K562 (cell line): ENCODE data around the gene C1orf167. TPM values are rescaled to one million over a fixed set of nuclear protein-coding genes. Genes with fewer than 3 reads are reported as not detected.

Experiments used
- ASH1L ChIP-seq: fragments of 450-650 bp; IDR thresholded peaks from 2 replicates; pipeline ENCODE4 v1.6.1; 2018; ENCODE audit warnings: borderline replicate concordance, mild to moderate bottlenecking, low read depth; ENCODE audit not compliant: partially characterized antibody
- DMBX1 ChIP-seq: fragments of 250-450 bp; sonication (Bioruptor Pico); IDR thresholded peaks from 2 replicates; pipeline ENCODE4 v1.8.0; 2022; ENCODE audit warnings: inconsistent platforms, mild to moderate bottlenecking, moderate library complexity, borderline replicate concordance
- ELK3 ChIP-seq: fragments of 450-650 bp; formaldehyde crosslinking; IDR thresholded peaks from 2 replicates; pipeline ENCODE4 v1.4.0; 2020; ENCODE audit warnings: mild to moderate bottlenecking
- FOS ChIP-seq: IDR thresholded peaks from 3 replicates; pipeline ENCODE4 v1.6.1; 2011; ENCODE audit not compliant: insufficient read length; ENCODE audit errors: extremely low read depth
- HINFP ChIP-seq: fragments of 450-650 bp; conservative IDR thresholded peaks from 2 replicates; pipeline ENCODE4 v1.6.1; 2016; ENCODE audit warnings: missing genetic modification characterization, low read depth, mild to moderate bottlenecking, control low read depth, missing compliant biosample characterization
- HMG20A ChIP-seq: fragments of 450-650 bp; formaldehyde crosslinking; conservative IDR thresholded peaks from 2 replicates; pipeline ENCODE4 v1.4.0; 2020; ENCODE audit warnings: mild to moderate bottlenecking, mixed read lengths
- PBX2 ChIP-seq, 2 experiments: IDR thresholded peaks in 1 of 2; conservative IDR thresholded peaks in 1 of 2; 2 replicates each; pipeline ENCODE4 v1.6.1; 2016; ENCODE audit warnings: low read depth in 2 of 2, mild to moderate bottlenecking in 1 of 2, missing compliant biosample characterization in 1 of 2, missing genetic modification characterization in 1 of 2, moderate library complexity in 1 of 2
- POLR2B ChIP-seq: fragments of 450-650 bp; IDR thresholded peaks from 2 replicates; pipeline ENCODE4 v1.6.1; 2018; ENCODE audit warnings: low read depth; ENCODE audit not compliant: partially characterized antibody
- PTBP1 ChIP-seq: fragments of 200-400 bp; formaldehyde crosslinking; IDR thresholded peaks from 2 replicates; pipeline ENCODE4 v1.6.1; 2017; ENCODE audit warnings: low read depth, low read length
- SIRT6 ChIP-seq: IDR thresholded peaks from one replicate; pipeline ENCODE4 v1.6.1; 2012; ENCODE audit warnings: low read depth, mild to moderate bottlenecking, control low read depth, inconsistent platforms, low read length, moderate library complexity
- SNAPC5 ChIP-seq: fragments of 250-450 bp; sonication (Bioruptor Pico); IDR thresholded peaks from 2 replicates; pipeline ENCODE4 v1.8.0; 2021; ENCODE audit warnings: moderate library complexity, mild to moderate bottlenecking, inconsistent platforms
- THAP12 ChIP-seq: fragments of 250-450 bp; sonication (Bioruptor Pico); IDR thresholded peaks from 2 replicates; pipeline ENCODE4 v1.9.0; 2021; ENCODE audit warnings: mild to moderate bottlenecking, inconsistent platforms
- THRAP3 ChIP-seq: fragments of 450-650 bp; IDR thresholded peaks from 2 replicates; pipeline ENCODE4 v1.6.1; 2016; ENCODE audit warnings: mild to moderate bottlenecking, inconsistent platforms, borderline replicate concordance
- ZBTB1 ChIP-seq: sonication (generic); formaldehyde crosslinking; IDR thresholded peaks from 2 replicates; pipeline ENCODE4 v1.8.1; 2023; ENCODE audit warnings: missing genetic modification reagents, low read depth, mild to moderate bottlenecking, borderline replicate concordance
- ZNF449 ChIP-seq: fragments of 250-450 bp; sonication (Bioruptor Pico); IDR thresholded peaks from 2 replicates; pipeline ENCODE4 v1.8.0; 2022; ENCODE audit warnings: moderate library complexity, mild to moderate bottlenecking, inconsistent platforms
- ZSCAN32 ChIP-seq: fragments of 450-650 bp; formaldehyde crosslinking; IDR thresholded peaks from 2 replicates; pipeline ENCODE4 v1.4.0; 2020; ENCODE audit warnings: mild to moderate bottlenecking, moderate library complexity
- polyA plus RNA-seq, 8 experiments: library from polyadenylated mRNA; depleted of rRNA in 4 of 8; stranded (reverse) in 5 of 8; unstranded in 3 of 8; fragments of >200 nt; fragmentation: Nextera tagmentation in 2 of 8; fragmentation: Illumina TruSeq in 1 of 8; extraction: Ambion mirVana in 2 of 8; extraction: Trizol in 1 of 8; gene quantifications; 2 replicates each; pipeline versions ENCODE4 v1.2.1 to v1.2.3, GENCODE V29; 2011 to 2014; ENCODE audit warnings: inconsistent platforms in 1 of 8, missing spikeins in 1 of 8
- total RNA-seq, 7 experiments: library from RNA; depleted of rRNA in 6 of 7; stranded (reverse); fragments of >200 nt in 6 of 7; fragmentation: Illumina TruSeq in 2 of 7; extraction: Trizol in 2 of 7; gene quantifications; 2 replicates each; pipeline versions ENCODE4 v1.2.1 to v1.2.3, GENCODE V29; 2011 to 2021; ENCODE audit warnings: low replicate concordance in 1 of 7

The C1orf167 gene
- total and polyA plus RNA-seq, 9 of the 15 experiments (the other 6 are each of a cell fraction or from before 2014, with no cell fraction given): 0.22 to 0.86 (median 0.31) TPM; not detected in 2

GRCh38 chr1:11838349-11839272 lies 76.6 kb downstream of the C1orf167 start (continued):
- TF ChIP-seq THAP12 (CRISPR knock-in tag) (0 out of 2 replicates have a peak, but pooled peaks have one; percentile 6), ZSCAN32 (CRISPR knock-in tag) (no peak), POLR2B (peak; percentile 33), PTBP1 (no peak), THRAP3 (no peak; the same call in 1 of the 2 replicates), PBX2 (CRISPR knock-in tag; IDR thresholded peaks at IDR 0.05; ENCODE audit: low read depth) (no peak), PBX2 (tag; conservative IDR thresholded peaks at IDR 0.05; ENCODE audit: low read depth) (no peak), HMG20A (CRISPR knock-in tag) (no peak), ZBTB1 (CRISPR knock-in tag) (no peak), DMBX1 (CRISPR knock-in tag) (0 out of 2 replicates have a peak, but pooled peaks have one; percentile 62), ASH1L (no peak), SNAPC5 (no peak), HINFP (tag) (no peak), FOS (no peak), ELK3 (no peak), ZNF449 (CRISPR knock-in tag) (no peak), SIRT6 (no peak)
